Measurements from ENCODE around the gene PRICKLE3.
A peak's percentile ranks its signal among the peaks of the same experiment; 100 is the strongest.

GRCh38 chrX:49186125-49187027 lies at the start of gene PRICKLE3:
- TF ChIP-seq CTCF (IDR thresholded peaks at IDR 0.05), result peak in 2 of 7 experiments; percentile 32 to 42
- TF ChIP-seq POLR2A (IDR thresholded peaks at IDR 0.05), result no peak
